Glomerular visceral epithelial cell (primary cell): ENCODE results near the gene IFI16.
"Not testable (repeated sequence)": the region's sequence is repeated elsewhere in the genome, so short reads cannot be mapped to it uniquely, and the experiment has no call there.

Experiments
- DNase-seq: peaks from one replicate; pipeline ENCODE4 v3.0.0-alpha.2; 2016; ENCODE audit errors: extremely low spot score

The IFI16 gene

GRCh38 chr1:159008744-159009188 is 941 bp upstream of the IFI16 start:
- peak; percentile 8 for DNase-seq

DNA sequence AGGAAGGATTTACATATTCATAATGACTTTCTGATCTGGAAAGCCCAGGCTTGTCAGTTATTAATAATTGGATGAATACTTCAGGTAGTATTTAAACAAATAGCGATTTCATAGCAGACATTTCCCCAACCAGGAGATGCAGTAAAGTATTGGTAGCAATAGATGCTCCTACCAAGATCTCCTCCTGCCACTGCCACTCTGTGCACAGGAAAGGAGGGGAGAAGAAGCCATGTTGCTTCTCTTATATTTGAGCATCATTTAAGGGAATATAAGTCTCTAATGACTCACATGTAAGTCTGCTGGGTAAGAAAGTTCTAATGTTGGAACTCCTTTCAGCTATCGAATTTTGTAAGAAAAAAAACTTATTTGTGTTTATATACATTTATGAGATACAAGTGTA is 420 bp upstream of the IFI16 start:
- no peak for DNase-seq

- peak; percentile 2 for DNase-seq
These were observed 684 bp downstream of the IFI16 start for GRCh38 chr1:159010391-159010790.

DNA sequence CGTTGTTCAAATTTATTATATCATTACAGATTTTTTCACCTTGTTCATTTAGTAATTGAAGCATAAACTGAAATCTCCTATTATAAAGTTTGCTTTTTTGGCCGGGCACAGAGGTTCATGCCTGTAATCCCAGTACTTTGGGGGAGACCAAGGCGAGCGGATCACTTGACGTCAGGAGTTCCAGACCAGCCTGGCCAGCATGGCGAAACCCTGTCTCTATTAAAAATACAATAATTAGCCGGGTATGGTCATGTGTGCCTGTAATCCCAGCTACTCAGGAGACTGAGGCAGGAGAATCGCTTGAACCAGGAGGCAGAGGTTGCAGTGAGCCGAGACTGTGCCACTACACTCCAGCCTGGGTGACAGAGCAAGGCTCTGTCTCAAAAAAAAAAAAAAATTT is 1.3 kb downstream of the IFI16 start:
- not testable (repeated sequence) for DNase-seq

DNA sequence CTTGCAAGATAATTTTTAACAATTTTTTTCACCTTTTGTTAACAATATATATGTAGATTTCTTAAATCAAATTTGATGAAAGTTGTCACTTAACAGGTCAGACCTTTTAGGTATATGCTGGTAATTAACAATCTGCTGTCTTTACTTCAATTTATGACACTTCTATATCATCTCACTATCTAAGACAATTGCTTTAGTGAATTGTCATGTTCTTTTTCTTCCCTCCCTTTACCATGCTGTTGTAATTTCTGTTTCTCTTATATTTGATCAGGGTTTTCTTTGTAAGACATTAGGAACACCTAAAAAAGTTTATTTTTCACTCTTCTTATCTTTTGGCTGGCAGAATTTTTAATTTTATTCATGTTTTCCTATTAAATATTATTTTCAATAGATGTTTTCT is 2.0 kb downstream of the IFI16 start:
- no peak for DNase-seq

DNA sequence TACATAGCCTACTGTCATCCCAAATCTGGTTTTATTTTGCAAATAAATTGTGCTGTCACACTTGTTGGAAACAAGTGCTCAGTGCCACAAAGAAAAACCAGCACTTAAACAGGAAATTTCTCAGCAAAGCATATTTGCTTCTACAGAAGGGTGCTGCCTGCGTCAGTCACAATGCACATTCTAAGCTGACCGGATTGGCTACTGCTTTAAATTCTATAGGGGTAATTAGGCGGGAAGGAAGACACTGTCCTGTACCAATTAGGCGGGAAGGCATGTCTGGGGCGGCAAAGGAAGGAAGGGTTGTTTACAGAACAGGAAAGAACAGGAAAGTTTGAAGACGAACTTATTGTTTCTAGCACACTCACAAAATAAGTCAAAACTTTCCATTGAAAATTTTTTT is 2.8 kb downstream of the IFI16 start:
- no peak for DNase-seq

- DNase-seq, result no peak
These were observed 4.4 kb downstream of the IFI16 start for GRCh38 chr1:159014003-159014571.

DNA sequence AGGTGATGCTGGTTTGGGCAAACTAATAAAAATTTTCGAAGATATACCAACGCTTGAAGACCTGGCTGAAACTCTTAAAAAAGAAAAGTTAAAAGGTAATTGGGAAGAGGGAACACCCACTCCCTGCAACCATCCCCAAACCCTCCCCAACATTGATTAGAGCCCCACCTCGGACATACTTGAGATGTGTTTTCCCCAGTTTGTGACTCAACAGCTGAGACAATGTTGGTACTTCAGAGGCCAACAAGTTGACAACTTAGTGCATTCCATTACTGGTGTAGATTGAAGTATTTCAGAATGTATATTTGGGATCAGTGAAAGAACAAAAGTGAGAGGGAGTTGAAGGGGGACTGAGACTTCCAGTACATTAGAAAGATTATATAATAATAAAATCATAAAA is 5.1 kb downstream of the IFI16 start:
- DNase-seq, result no peak

- peak; percentile 79 for DNase-seq
These were observed 5.8 kb downstream of the IFI16 start for GRCh38 chr1:159015440-159015909.

DNA sequence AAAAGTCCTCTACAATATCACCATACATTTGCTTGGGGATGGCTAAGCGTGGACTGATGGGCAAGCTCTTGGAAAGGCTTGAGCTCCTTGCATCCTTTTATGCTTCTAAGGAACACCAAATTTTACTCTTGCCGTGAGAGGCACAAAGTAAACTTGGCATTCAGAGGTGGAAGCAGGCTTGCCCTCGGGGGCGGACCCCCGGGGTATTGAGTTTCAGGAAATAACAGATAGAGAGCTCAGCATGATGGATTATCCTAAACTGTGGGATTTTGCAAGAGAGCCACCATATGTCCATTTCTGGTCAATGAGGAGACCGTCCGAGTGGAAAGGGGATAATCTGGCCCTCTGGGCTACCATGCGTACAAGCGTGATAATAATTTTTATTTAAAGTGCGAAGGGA is 14.0 kb downstream of the IFI16 start:
- DNase-seq, result no peak

GRCh38 chr1:159025043-159025442 is 15.3 kb downstream of the IFI16 start:
- no peak for DNase-seq

DNA sequence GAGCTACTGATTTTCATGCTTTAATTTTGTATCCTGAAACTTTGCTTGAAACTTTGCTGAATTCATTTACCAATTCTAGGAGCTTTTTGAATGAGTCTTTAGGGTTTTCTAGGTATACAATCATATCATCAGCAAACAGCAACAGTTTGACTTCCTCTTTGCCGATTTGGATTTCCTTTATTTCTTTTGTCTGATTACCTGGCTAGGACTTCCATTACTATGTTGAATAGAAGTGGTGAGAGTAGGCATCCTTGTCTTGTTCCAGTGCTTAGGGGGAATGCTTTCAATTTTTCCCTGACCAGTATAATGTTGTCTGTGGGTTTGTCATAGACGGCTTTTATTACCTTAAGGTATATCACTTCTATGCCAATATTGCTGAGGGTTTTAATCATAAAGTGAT is 17.1 kb downstream of the IFI16 start:
- not testable (repeated sequence) for DNase-seq

DNA sequence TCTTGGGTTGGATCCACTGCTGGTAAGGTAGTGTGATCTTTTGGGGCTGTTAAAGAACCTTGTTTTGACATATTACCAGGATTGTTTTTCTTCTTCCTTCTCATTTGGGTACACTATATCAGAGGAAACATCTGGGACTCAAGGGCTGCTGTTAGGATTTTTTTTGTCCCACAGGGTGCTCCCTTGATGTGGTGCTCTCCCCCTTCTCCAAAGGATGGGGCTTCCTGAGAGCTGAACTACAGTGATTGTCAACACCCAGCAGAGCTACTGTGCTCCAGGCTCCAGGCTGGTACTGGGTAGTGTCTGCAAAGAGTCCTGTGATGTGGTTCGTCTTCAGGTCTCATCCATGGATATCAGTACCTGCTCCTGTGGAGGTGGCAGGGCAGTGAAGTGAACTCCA is 20.6 kb downstream of the IFI16 start:
- DNase-seq, result no peak

DNA sequence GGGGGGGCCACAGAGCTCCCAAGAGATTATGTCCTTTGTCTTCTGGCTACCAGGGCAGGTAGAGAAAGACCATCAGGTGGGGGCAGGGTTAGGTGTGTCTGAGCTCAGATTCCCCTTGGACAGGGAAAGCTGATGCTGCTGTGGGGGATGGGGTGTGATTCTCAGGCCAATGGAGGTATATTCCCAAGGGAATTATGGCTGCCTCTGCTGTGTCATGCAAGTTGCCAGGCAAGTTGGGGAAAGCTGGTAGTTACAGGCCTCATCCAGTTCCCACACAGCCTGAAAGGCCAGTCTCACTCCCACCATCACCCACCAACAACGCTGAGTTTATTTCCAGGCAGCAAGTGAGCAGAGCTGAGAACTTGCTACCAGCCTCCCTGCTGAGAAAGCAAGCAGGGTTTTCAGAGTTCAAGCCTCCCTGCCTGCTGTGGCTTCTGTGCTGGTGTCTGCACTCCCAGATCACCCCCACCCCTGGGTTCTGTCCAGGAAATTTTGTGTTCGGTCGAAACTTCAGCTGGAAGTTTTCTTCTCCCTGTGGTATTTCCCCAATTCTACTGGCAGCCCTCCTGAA is 21.3 kb downstream of the IFI16 start:
- DNase-seq, result no peak

- DNase-seq, result no peak
These were observed 30.5 kb downstream of the IFI16 start for GRCh38 chr1:159040206-159040605.

DNA sequence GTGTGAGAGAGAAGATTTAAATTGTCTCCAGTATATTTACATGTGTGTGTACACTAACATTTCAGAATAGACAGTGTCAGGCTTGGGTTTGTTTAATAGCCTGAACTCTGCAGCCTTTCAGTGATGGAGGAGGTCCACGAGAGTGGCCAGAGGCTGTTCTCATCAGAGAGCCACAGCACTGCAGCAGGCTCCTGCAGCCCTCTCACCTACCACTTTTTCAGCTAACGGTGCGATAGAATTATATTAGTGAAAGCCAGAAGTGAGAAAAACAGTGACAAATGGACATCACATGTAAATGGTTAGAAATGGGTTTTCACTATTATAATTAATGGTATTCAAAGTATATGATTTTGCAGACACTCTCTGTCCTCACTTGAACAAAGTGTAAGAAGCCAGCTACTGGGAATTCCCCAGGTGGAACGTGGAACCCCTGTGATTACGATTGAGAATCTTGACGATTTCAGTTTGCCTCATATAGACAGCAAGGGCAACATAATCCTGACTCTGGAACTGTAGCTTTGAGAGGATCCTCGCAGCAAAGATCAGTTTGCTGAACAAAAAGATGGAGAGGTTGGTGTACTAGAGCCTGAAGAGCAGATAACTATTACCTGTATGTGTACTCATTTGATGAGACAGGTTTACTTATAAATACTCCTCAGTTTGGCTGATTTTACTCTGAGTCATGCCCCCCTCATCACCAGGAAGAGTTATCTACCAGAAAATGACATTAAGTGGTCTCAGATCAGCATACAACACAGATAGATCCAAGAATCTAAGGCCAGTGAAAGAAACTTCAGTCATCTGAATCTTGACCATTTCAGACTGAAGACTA is 31.4 kb downstream of the IFI16 start:
- no peak for DNase-seq

DNA sequence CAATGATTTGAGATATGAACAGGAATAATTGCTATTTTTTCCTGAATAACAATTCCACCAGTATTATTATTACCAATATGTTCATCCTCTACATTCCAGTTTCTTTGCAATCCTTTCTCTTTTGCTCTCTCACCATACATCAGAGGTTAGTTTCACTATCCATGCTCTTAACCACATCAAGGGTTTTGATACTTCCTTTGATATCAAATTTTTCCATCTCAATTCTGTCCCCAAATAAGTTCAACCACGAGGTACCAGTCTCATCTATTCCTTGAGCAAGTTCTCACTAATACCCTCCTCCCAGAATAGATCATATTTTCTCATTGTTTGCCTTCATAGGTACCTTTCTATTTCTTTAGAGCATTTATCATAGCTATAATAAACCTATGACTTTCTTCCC is 36.8 kb downstream of the IFI16 start:
- not testable (repeated sequence) for DNase-seq

GRCh38 chr1:159051436-159051835 is 41.7 kb downstream of the IFI16 start:
- DNase-seq, result no peak

GRCh38 chr1:159054427-159054826 is 44.7 kb downstream of the IFI16 start:
- DNase-seq, result no peak

GRCh38 chr1:159055181-159055641 is 45.5 kb downstream of the IFI16 start:
- no peak for DNase-seq

- DNase-seq, result no peak
These were observed 46.5 kb downstream of the IFI16 start for GRCh38 chr1:159056069-159056698.

DNA sequence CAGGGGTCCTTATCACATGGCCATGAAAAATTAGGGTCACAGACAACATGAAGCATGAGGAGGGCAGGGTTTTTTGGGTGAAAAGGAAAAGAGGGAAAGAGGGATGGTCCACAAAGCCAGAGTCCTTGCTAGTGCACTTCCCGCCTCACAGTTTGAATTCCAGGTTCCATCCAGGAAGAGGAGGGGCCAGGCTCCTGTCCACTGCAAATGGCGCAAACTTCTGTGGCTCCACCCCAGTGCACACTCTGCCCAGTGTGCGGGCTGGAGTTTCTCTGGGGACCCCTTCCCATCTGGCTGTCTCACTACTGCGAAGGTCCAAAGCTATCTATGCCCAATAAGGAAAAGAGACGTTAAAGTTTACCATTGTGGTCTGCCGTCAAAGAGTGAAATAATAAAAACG is 49.0 kb downstream of the IFI16 start:
- DNase-seq, result no peak
